Omental fat pad (tissue), 4 donors: ENCODE results near the gene DDX60. TPM values are rescaled to one million over a fixed set of nuclear protein-coding genes. Genes with fewer than 3 reads are reported as not detected.

Experiments used
- ATAC-seq: fragments of 150-250 bp; one replicate; pipeline ENCODE4 v1.9.1; 2016; ENCODE audit warnings: mild to moderate bottlenecking, moderate library complexity; ENCODE audit not compliant: low FRiP score
- DNase-seq: peaks from one replicate; pipeline ENCODE4 v3.0.0-alpha.2; 2019; ENCODE audit warnings: low spot score
- total RNA-seq, 4 donors: library from RNA; depleted of rRNA; stranded (reverse); fragments of >200 nt; gene quantifications; one replicate each; pipeline ENCODE4 v1.1.0, GENCODE V29; 2016
- TF ChIP-seq, protein P1 (sequence below), 3 donors: fragments of 450-650 bp; IDR thresholded peaks; one replicate each; pipeline ENCODE4 v1.5.1; 2016 to 2017; ENCODE audit warnings: antibody characterized with exemption in 3 of 3, mild to moderate bottlenecking in 3 of 3, moderate library complexity in 2 of 3

The DDX60 gene
- total RNA-seq, 4 donors from 2014 or later: 5.1 to 32.8 (median 11.6) TPM

- TF ChIP-seq, protein P1, sequence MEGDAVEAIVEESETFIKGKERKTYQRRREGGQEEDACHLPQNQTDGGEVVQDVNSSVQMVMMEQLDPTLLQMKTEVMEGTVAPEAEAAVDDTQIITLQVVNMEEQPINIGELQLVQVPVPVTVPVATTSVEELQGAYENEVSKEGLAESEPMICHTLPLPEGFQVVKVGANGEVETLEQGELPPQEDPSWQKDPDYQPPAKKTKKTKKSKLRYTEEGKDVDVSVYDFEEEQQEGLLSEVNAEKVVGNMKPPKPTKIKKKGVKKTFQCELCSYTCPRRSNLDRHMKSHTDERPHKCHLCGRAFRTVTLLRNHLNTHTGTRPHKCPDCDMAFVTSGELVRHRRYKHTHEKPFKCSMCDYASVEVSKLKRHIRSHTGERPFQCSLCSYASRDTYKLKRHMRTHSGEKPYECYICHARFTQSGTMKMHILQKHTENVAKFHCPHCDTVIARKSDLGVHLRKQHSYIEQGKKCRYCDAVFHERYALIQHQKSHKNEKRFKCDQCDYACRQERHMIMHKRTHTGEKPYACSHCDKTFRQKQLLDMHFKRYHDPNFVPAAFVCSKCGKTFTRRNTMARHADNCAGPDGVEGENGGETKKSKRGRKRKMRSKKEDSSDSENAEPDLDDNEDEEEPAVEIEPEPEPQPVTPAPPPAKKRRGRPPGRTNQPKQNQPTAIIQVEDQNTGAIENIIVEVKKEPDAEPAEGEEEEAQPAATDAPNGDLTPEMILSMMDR (IDR thresholded peaks at IDR 0.05): no peak
- DNase-seq: no peak
- ATAC-seq: no peak
Measured at GRCh38 chr4:168212656-168213055, 105.9 kb downstream of the DDX60 start.

GRCh38 chr4:168208957-168209614, 109.5 kb downstream of the DDX60 start:
- no peak for ATAC-seq
- TF ChIP-seq, protein P1 (IDR thresholded peaks at IDR 0.05): no peak

DNA sequence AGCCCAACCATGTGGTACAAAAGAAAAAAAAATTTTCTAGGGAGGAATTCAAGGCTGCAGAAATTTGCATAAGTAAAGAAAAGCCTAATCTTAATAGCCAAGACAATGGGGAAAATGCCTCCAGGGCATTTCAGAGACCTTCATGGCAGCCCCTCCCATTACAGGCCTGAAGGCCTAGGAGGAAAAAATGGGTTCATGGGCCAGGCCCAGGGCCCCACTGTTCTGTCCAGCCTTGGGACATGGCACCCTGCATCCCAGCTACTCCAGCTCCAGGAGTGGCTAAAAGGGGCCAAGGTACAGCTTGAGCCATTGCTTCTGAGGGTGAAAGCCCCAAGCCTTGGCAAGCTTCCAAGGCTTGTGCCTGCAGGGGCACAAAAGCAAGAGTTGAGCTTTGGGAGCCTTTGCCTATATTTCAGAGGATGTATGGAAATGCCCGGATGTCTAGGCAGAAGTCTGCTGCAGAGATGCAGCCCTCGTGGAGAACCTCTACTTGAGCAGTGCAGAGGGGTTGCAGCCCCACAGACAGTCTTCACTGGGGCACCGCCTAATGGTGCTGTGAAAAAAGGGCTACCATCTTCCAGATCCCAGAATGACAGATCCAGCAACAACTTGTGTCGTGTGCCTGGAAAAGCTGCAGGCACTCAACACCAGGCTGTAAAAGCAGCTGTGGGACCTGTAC, 115.2 kb downstream of the DDX60 start:
- ATAC-seq: no peak
- TF ChIP-seq, protein P1 (IDR thresholded peaks at IDR 0.05): no peak
- no peak for DNase-seq

More at GRCh38 chr4:168208957-168209614, 109.5 kb downstream of the DDX60 start:
- no peak for DNase-seq

DNA sequence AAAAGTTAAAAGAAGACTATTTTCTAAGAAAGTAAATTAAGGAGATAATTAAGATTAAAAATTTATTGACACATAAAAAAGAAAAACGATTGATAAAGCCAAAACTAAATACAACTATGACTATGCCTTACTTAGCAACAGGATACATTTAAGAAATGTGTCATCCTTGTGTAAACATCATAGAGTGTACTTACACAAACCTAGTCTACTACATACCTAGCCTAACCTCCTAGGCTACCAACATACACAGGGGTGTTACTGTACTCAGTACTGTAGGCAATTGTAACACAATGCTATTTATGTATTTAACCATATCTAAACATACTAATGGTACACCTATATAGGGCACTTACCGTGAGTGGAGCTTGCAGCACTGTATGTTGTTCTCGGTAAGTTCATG, 117.9 kb downstream of the DDX60 start:
- TF ChIP-seq, protein P1 (IDR thresholded peaks at IDR 0.05): no peak
- no peak for DNase-seq
- ATAC-seq: no peak

DNA sequence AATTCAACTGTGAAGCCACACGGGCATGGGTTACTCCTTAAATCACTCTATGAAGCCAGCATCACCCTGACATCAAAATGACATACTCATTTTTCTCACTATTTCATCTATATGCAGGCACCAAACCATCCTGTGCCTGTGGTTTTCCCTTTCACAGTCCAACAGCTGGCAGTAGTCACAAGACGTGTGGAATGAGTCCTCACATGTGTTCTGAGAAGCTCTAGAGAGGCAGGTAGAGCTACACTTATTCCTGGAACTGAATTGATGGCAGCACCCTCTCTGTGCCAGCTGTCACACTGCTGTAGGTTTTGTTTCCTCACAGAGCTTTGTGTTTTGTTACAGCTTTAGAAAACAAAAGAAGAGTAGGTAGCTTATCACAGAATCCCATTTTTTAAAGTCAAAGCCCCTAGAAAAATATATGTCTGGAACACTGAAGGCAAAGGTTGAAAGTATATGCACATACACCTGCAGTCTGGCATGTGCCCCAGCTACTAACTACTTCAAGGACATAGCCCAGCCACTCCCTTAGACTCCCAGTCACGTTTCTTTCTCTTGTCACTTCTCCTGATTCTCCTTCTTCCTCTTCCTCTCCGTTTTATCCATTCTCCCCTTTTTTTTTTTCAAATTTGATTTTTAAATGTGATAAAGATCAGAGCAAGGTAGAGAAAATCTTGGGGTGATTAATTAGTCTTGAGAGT, 119.1 kb downstream of the DDX60 start:
- TF ChIP-seq, protein P1 (IDR thresholded peaks at IDR 0.05): no peak
- ATAC-seq: no peak
- DNase-seq: no peak

- TF ChIP-seq, protein P1 (IDR thresholded peaks at IDR 0.05): no peak
- ATAC-seq (no peak), DNase-seq (no peak)
Measured at GRCh38 chr4:168197926-168198325, 120.6 kb downstream of the DDX60 start.
